Measurements from ENCODE around the gene RALGAPA2.

DNA sequence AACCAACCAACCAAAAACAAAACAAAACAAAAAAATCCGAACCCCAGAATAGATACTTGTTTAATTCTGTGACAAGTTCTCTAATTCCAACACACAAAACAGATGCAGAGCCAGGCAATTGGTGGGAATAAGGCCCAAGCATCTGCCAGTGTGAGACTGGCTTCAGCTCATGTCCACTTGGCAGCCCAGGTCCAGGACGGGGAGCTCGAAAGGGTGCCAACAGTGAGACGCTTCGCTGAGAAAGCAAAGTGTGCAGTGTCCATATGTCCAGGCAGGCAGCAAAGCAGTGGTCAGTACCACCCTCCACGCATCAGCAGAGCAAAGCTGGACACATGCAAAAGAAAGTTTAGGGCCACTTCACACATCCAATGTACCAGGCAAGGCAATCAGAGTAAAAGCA is 102.9 kb downstream of the RALGAPA2 start:
- TF ChIP-seq, protein P1, sequence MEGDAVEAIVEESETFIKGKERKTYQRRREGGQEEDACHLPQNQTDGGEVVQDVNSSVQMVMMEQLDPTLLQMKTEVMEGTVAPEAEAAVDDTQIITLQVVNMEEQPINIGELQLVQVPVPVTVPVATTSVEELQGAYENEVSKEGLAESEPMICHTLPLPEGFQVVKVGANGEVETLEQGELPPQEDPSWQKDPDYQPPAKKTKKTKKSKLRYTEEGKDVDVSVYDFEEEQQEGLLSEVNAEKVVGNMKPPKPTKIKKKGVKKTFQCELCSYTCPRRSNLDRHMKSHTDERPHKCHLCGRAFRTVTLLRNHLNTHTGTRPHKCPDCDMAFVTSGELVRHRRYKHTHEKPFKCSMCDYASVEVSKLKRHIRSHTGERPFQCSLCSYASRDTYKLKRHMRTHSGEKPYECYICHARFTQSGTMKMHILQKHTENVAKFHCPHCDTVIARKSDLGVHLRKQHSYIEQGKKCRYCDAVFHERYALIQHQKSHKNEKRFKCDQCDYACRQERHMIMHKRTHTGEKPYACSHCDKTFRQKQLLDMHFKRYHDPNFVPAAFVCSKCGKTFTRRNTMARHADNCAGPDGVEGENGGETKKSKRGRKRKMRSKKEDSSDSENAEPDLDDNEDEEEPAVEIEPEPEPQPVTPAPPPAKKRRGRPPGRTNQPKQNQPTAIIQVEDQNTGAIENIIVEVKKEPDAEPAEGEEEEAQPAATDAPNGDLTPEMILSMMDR (IDR thresholded peaks at IDR 0.05): no peak
- no peak for TF ChIP-seq ZFX (IDR thresholded peaks at IDR 0.05; ENCODE audit: borderline replicate concordance)
